Measurements from ENCODE around the gene VIPR2.
"Not testable (repeated sequence)": the region's sequence is repeated elsewhere in the genome, so short reads cannot be mapped to it uniquely, and the experiment has no call there.

VIPR2 gene, protein sequence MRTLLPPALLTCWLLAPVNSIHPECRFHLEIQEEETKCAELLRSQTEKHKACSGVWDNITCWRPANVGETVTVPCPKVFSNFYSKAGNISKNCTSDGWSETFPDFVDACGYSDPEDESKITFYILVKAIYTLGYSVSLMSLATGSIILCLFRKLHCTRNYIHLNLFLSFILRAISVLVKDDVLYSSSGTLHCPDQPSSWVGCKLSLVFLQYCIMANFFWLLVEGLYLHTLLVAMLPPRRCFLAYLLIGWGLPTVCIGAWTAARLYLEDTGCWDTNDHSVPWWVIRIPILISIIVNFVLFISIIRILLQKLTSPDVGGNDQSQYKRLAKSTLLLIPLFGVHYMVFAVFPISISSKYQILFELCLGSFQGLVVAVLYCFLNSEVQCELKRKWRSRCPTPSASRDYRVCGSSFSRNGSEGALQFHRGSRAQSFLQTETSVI

GRCh38 chr7:159144758-159145489 lies at the start of gene VIPR2:
VIPR2 (minus strand) TSS chr7:159144867; CDS start chr7:159144771, 96 bp downstream.
- DNase-seq, result no peak

GRCh38 chr7:159193543-159194090 lies 49.0 kb upstream of the VIPR2 start:
- DNase-seq, result no peak

- no peak for DNase-seq
These were observed 48.2 kb upstream of the VIPR2 start for GRCh38 chr7:159192725-159193453.

DNA sequence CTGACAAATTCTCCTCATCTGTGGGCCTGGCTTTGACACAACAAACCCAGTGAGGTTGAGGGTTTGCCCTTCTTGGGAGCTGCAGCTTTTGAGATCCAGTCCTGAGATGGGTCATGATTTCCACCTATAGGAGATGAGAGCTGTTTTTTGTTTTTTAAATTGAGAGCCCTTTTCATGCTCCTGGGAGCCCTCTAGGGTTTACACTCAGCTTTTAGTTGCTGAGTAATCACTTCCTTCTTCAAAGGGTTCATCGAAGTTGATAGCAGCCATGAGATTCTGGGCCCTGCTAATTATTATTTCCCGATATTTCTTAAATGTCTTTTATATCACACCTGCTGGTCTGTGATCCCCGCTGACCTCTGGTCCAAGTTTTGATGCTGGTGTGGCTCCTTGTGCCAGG lies 47.3 kb upstream of the VIPR2 start:
- DNase-seq, result no peak

- no peak for DNase-seq
These were observed 46.6 kb upstream of the VIPR2 start for GRCh38 chr7:159191236-159191635.

- no peak for DNase-seq
These were observed 43.3 kb upstream of the VIPR2 start for GRCh38 chr7:159188011-159188410.

- DNase-seq, result no peak
These were observed 34.6 kb upstream of the VIPR2 start for GRCh38 chr7:159179241-159179640.

DNA sequence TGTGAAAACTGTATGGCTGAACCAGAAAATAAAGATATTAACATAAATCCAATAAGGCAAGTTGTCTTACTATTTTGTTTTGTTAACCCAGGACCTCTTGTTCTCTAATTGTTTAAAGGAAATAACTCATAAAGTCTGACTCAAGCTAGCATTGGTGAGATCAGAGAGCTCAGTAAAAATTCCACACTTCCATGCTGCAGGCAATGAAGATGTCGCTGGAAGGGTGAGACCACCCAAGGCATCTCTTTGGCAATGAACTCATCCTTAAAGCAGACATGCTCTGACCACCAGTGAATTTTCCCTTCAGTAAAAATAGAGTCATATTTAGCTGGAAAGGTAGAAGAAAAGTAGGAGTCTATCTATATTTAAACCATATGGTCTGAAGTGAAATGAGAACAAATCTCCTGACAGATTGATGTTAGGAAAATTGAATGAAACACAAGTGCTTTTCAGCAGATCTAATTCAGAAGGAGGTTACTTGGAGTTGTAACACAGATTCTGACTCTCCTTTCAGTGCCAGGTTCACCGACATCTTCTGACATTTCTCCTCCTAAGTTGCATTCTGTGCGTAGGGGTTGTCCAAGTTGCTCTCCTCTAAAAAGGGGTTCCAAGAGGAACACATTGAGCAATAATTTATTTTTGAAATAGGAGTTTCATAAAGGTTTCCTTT lies 32.8 kb upstream of the VIPR2 start:
- no peak for DNase-seq

- no peak for DNase-seq
These were observed 31.1 kb upstream of the VIPR2 start for GRCh38 chr7:159175792-159176191.

GRCh38 chr7:159175100-159175499 lies 30.4 kb upstream of the VIPR2 start:
- not testable (repeated sequence) for DNase-seq

DNA sequence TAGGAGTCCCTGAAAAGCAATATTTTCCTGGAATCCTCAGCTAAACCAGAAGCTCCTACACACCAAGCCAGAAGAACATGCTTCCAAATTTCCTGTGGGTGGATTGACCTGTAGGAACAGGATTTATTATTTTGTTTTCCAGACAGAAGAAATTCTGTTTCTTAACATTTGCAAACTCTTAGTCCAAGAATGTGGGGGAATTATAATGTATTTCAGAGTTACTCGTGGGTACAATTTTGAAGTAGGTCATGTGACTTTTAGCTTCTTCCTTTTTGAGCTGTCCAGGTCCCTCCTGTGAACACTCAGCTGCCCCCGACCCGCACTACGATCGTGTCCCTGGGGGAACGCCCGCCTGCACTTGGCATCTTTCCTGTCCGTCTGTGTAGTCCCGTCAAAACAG lies 27.7 kb upstream of the VIPR2 start:
- no peak for DNase-seq

DNA sequence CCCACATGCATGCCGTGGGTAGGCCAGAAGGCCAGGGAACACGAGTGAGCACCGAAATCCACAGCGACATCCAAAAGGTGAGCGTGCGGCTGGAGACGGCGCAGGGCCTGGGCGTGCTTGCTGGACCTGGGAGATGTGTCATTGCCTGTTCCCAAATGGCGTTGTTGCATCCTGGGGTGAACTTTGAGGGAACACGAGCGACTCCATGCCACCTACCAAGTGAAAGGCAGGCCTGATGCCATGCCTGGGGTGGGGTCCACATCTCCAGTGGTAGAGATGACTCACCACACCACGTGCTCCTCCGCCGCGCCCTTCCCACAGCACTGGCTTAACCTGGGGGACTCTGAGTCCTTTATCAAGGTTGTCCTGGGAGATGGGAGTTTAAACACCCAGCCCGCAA lies 24.7 kb upstream of the VIPR2 start:
- DNase-seq, result no peak

GRCh38 chr7:159167139-159167538 lies 22.5 kb upstream of the VIPR2 start:
- DNase-seq, result no peak

DNA sequence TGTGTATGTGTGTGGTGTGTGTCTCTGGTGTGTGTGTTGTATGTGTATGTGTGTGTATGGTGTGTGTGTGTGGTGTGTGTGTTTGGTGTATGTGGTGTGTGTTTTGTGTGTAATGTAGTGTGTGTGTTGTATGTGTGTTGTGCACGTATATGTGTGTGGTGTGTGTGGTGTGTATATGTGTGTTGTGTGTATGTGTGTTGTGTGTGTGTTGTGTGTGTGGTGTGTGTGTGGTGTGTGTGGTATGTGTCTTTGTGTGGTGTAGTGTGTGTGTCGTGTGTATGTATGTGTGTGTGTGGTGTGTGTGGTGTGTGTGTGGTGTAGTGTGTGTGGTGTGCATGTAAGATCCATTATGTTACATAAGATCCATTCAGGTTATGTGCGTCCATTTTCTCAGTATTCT lies 21.9 kb upstream of the VIPR2 start:
- no peak for DNase-seq

GRCh38 chr7:159165352-159165751 lies 20.7 kb upstream of the VIPR2 start:
- DNase-seq, result no peak

DNA sequence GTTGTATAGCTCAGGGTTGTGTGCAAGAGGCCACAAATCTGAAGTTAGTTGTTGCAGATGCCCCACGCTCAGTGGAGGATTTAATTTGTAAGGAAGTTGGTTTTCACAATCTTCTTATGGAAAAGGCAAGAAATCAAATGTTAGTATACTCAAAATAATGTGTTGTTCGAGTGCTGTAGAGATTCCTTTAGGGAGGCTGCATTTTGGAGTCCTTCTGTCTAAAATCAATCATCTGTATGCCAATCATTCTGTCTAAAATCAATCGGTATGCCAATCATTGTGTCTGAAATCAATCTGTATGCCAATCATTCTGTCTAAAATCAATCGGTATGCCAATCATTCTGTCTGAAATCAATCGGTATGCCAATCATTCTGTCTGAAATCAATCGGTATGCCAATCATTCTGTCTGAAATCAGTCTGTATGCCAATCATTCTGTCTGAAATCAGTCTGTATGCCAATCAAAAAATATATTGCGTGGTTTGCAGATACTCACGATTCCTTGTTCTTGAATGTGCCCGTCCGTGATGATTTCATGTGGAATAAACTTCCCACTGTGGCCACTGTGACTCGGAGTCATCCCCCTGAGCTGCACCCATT lies 19.1 kb upstream of the VIPR2 start:
- not testable (repeated sequence) for DNase-seq

- DNase-seq, result not testable (repeated sequence)
These were observed 17.5 kb upstream of the VIPR2 start for GRCh38 chr7:159162050-159162626.

DNA sequence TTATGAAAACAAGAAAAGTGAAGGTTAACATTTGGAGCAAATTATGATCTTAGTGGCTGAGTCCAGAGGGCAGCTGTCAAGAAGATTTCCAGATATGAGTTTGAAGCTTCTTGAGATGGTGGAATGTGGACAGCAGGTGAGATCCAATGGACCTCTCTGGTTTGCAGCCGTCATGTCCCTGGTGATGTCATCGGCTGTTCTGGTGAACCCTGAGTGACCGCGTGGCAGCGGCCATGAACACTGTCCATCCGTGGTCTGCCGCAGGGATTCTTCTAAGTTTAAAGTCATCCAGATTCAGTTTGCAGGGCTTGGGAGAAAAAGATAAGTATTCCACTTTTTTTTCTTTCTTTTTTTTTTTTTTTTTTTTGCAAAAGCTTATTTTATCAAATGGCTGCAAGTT lies 15.8 kb upstream of the VIPR2 start:
- DNase-seq, result no peak

DNA sequence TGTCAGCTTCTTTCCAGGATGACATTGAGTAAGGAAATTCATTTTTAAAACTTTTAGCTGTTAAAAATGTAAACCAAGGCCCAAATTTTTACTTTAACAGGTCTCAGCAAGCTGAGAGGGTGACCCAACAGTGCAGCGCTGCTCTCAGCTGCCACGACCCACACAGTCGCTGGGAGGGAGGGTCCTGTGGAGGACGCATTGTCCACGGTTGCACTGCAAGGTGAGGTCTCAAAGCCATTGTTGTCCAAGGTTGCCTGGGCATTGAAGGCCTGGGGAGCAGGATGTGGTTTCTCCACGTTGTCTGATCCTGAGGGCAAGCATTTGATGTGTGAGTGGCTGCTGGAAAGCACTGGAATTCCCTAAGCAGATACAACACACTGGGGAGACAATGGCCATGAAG lies 15.1 kb upstream of the VIPR2 start:
- no peak for DNase-seq

GRCh38 chr7:159158888-159159405 lies 14.3 kb upstream of the VIPR2 start:
- DNase-seq, result no peak

GRCh38 chr7:159158125-159158887 lies 13.6 kb upstream of the VIPR2 start:
- DNase-seq, result no peak

Measured in T1000 (cell line).